Measurements from ENCODE around the gene DNAI7. TPM values are rescaled to one million over a fixed set of nuclear protein-coding genes. Genes with fewer than 3 reads are reported as not detected.

Gene DNAI7
- total RNA-seq, 1 experiment from 2014 or later, result not detected

GRCh38 chr12:25236190-25236589 is 41.2 kb upstream of the DNAI7 start:
- Histone ChIP-seq H2AFZ (ENCODE audit: low read length) (no peak overlapping the region), H3K9me2 (replicated peaks; ENCODE audit: low read length) (no peaks in the 10 kb centered on the region), H3K4me1 (ENCODE audit: insufficient read depth, low read length) (no peaks in the 10 kb centered on the region), H3K9ac (ENCODE audit: low read length) (no peak overlapping the region), H3K79me2 (ENCODE audit: low read length) (no peaks in the 10 kb centered on the region), H4K20me1 (ENCODE audit: low read length) (no peaks in the 10 kb centered on the region), H3K4me2 (ENCODE audit: low read length) (no peak overlapping the region), H3K4me3 (ENCODE audit: low read length) (no peak overlapping the region), H3K27me3 (ENCODE audit: low read length) (no peaks in the 10 kb centered on the region), H3K36me3 (ENCODE audit: low read depth, low read length) (no peaks in the 10 kb centered on the region), H3K9me3 (ENCODE audit: low read length) (no peaks in the 10 kb centered on the region), H3F3A (ENCODE audit: low read length, unreplicated experiment) (no peaks in the 10 kb centered on the region), H3K27ac (ENCODE audit: low read length) (no peak overlapping the region)
- DNase-seq (no peak), ATAC-seq (no peak)
- intact Hi-C loops (cut with micrococcal nuclease), result no loop called here
- TF ChIP-seq EZH2phosphoT487 (IDR thresholded peaks at IDR 0.05; ENCODE audit: borderline replicate concordance, low read length), result no peak
- TF ChIP-seq CTCF (conservative IDR thresholded peaks at IDR 0.05; ENCODE audit: low read depth, low read length), result no peak
- no peak for TF ChIP-seq EZH2 (IDR thresholded peaks at IDR 0.05; ENCODE audit: low read length, unreplicated experiment)
- POLR2A ChIA-PET (ENCODE audit: unreplicated experiment), result no interaction called here
- CTCF ChIA-PET, result no interaction called here
- BruUV-seq (replicated peaks), result no TSS peak

- no peak overlapping the region for H3K27ac ChIP-seq (ENCODE audit: low read length)
- no peaks in the 10 kb centered on the region for H4K20me1 ChIP-seq (ENCODE audit: low read length)
- DNase-seq, result no peak
- BruUV-seq (replicated peaks), result no TSS peak
- no peak overlapping the region for H3K9ac ChIP-seq (ENCODE audit: low read length)
- H3K9me2 ChIP-seq (replicated peaks; ENCODE audit: low read length), result no peaks in the 10 kb centered on the region
- H3K4me1 ChIP-seq (ENCODE audit: insufficient read depth, low read length), result no peaks in the 10 kb centered on the region
- ATAC-seq, result no peak
- intact Hi-C loops (cut with micrococcal nuclease), result no loop called here
- H3K36me3 ChIP-seq (ENCODE audit: low read depth, low read length), result no peaks in the 10 kb centered on the region
- POLR2A ChIA-PET (ENCODE audit: unreplicated experiment), result no interaction called here
- no peak overlapping the region for H2AFZ ChIP-seq (ENCODE audit: low read length)
- CTCF ChIA-PET, result no interaction called here
- no peaks in the 10 kb centered on the region for H3F3A ChIP-seq (ENCODE audit: low read length, unreplicated experiment)
- H3K79me2 ChIP-seq (ENCODE audit: low read length), result no peaks in the 10 kb centered on the region
- no peak overlapping the region for H3K4me3 ChIP-seq (ENCODE audit: low read length)
- TF ChIP-seq CTCF (conservative IDR thresholded peaks at IDR 0.05; ENCODE audit: low read depth, low read length), result no peak
- no peak for TF ChIP-seq EZH2phosphoT487 (IDR thresholded peaks at IDR 0.05; ENCODE audit: borderline replicate concordance, low read length)
- TF ChIP-seq EZH2 (IDR thresholded peaks at IDR 0.05; ENCODE audit: low read length, unreplicated experiment), result no peak
- H3K27me3 ChIP-seq (ENCODE audit: low read length), result no peaks in the 10 kb centered on the region
- no peak overlapping the region for H3K4me2 ChIP-seq (ENCODE audit: low read length)
- no peaks in the 10 kb centered on the region for H3K9me3 ChIP-seq (ENCODE audit: low read length)
Measured at GRCh38 chr12:25213338-25213737, 18.4 kb upstream of the DNAI7 start.

GRCh38 chr12:25208554-25208953 is 13.6 kb upstream of the DNAI7 start:
- intact Hi-C loops (cut with micrococcal nuclease), result no loop called here
- H3K79me2 ChIP-seq (ENCODE audit: low read length), result no peaks in the 10 kb centered on the region
- H3K9me2 ChIP-seq (replicated peaks; ENCODE audit: low read length), result no peaks in the 10 kb centered on the region
- no peaks in the 10 kb centered on the region for H3F3A ChIP-seq (ENCODE audit: low read length, unreplicated experiment)
- no peak overlapping the region for H3K4me3 ChIP-seq (ENCODE audit: low read length)
- H3K27me3 ChIP-seq (ENCODE audit: low read length), result no peaks in the 10 kb centered on the region
- H3K9me3 ChIP-seq (ENCODE audit: low read length), result no peaks in the 10 kb centered on the region
- TF ChIP-seq EZH2 (IDR thresholded peaks at IDR 0.05; ENCODE audit: low read length, unreplicated experiment) (no peak), EZH2phosphoT487 (IDR thresholded peaks at IDR 0.05; ENCODE audit: borderline replicate concordance, low read length) (no peak), CTCF (conservative IDR thresholded peaks at IDR 0.05; ENCODE audit: low read depth, low read length) (no peak)
- no peak overlapping the region for H2AFZ ChIP-seq (ENCODE audit: low read length)
- H3K36me3 ChIP-seq (ENCODE audit: low read depth, low read length), result no peaks in the 10 kb centered on the region; the same call in 1 of the 2 replicates
- no peaks in the 10 kb centered on the region for H3K4me1 ChIP-seq (ENCODE audit: insufficient read depth, low read length)
- H3K4me2 ChIP-seq (ENCODE audit: low read length), result no peak overlapping the region
- no peak for DNase-seq
- H4K20me1 ChIP-seq (ENCODE audit: low read length), result no peaks in the 10 kb centered on the region
- no peak for ATAC-seq
- H3K9ac ChIP-seq (ENCODE audit: low read length), result no peak overlapping the region
- POLR2A ChIA-PET (ENCODE audit: unreplicated experiment), result no interaction called here
- H3K27ac ChIP-seq (ENCODE audit: low read length), result no peak overlapping the region
- no TSS peak for BruUV-seq (replicated peaks)
- CTCF ChIA-PET, result no interaction called here

All from PC-3 (cell line).